ENCODE measurements around the gene MUC4.

DNA sequence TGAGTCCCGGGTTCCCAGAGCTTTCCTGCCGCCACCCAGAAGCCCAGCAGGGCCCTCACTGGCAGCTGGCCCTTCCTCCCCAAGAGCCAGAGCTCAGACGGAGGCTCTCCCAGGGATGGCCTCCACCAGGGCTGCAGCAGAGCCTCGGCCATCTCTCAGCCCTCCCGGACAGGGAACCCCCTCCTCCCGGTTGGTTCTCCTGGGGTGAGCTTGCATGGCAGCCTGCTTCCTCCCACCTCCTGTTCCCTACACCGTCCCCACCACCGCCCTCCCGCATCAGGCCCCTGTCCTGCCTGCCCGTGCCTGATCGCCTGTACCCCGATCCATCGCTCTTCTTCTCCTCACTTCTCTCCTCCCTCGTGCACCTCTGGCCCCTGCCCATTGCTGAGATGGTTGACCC lies 24.1 kb upstream of the MUC4 start:
- TF ChIP-seq, protein P1, sequence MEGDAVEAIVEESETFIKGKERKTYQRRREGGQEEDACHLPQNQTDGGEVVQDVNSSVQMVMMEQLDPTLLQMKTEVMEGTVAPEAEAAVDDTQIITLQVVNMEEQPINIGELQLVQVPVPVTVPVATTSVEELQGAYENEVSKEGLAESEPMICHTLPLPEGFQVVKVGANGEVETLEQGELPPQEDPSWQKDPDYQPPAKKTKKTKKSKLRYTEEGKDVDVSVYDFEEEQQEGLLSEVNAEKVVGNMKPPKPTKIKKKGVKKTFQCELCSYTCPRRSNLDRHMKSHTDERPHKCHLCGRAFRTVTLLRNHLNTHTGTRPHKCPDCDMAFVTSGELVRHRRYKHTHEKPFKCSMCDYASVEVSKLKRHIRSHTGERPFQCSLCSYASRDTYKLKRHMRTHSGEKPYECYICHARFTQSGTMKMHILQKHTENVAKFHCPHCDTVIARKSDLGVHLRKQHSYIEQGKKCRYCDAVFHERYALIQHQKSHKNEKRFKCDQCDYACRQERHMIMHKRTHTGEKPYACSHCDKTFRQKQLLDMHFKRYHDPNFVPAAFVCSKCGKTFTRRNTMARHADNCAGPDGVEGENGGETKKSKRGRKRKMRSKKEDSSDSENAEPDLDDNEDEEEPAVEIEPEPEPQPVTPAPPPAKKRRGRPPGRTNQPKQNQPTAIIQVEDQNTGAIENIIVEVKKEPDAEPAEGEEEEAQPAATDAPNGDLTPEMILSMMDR (IDR thresholded peaks at IDR 0.05; ENCODE audit: low read depth, low read length, poor library complexity, severe bottlenecking) = no peak
- no peak for TF ChIP-seq EZH2phosphoT487 (IDR thresholded peaks at IDR 0.05; ENCODE audit: borderline replicate concordance, low read length)
